GM12878 (cell line): Measurements from ENCODE around the gene IL27RA. TPM values are rescaled to one million over a fixed set of nuclear protein-coding genes. Genes with fewer than 3 reads are reported as not detected.
A peak's percentile ranks its signal among the peaks of the same experiment; 100 is the strongest.

ENCODE experiments used
- ASH2L ChIP-seq: fragments of 300-600, 200-600 bp; sonication (generic); IDR thresholded peaks from 2 replicates; pipeline ENCODE4 v1.6.1; 2017; ENCODE audit warnings: low read depth, mild to moderate bottlenecking, borderline replicate concordance
- BCL11A ChIP-seq: IDR thresholded peaks from 2 replicates; pipeline ENCODE4 v1.6.1; 2011; ENCODE audit warnings: low read depth, low read length
- BCLAF1 ChIP-seq: fragments of 450-650 bp; IDR thresholded peaks from 2 replicates; pipeline ENCODE4 v1.6.1; 2017; ENCODE audit warnings: antibody characterized with exemption, mild to moderate bottlenecking, moderate library complexity
- CBX3 ChIP-seq: fragments of 200-600 bp; sonication (generic); IDR thresholded peaks from 2 replicates; pipeline ENCODE4 v1.6.1; 2016; ENCODE audit warnings: low read depth, borderline replicate concordance
- CBX5 ChIP-seq: sonication (generic); IDR thresholded peaks from 2 replicates; pipeline ENCODE4 v1.6.1; 2016; ENCODE audit warnings: low read depth, moderate library complexity, mild to moderate bottlenecking, inconsistent platforms
- E2F8 ChIP-seq: fragments of 450-650 bp; IDR thresholded peaks from 2 replicates; pipeline ENCODE4 v1.6.1; 2018; ENCODE audit warnings: mild to moderate bottlenecking, low read depth, moderate library complexity; ENCODE audit not compliant: partially characterized antibody
- ELK1 ChIP-seq: IDR thresholded peaks from 2 replicates; pipeline ENCODE4 v1.6.1; 2012; ENCODE audit warnings: low read depth, low read length, improper control_type of control experiment
- IKZF1 ChIP-seq: fragments of 450-650 bp; conservative IDR thresholded peaks from 2 replicates; pipeline ENCODE4 v1.6.1; 2017; ENCODE audit warnings: antibody characterized with exemption, mild to moderate bottlenecking
- IRF3 ChIP-seq: fragments of 450-650 bp; IDR thresholded peaks from 2 replicates; pipeline ENCODE4 v1.6.1; 2014; ENCODE audit warnings: mild to moderate bottlenecking
- MAX ChIP-seq: IDR thresholded peaks from 2 replicates; pipeline ENCODE4 v1.6.1; 2012; ENCODE audit warnings: low read depth, low read length, improper control_type of control experiment
- MTA2 ChIP-seq: fragments of 450-650 bp; IDR thresholded peaks from 2 replicates; pipeline ENCODE4 v1.6.1; 2016; ENCODE audit warnings: low read depth, mild to moderate bottlenecking, moderate library complexity
- NBN ChIP-seq: fragments of 450-650 bp; IDR thresholded peaks from 2 replicates; pipeline ENCODE4 v1.6.1; 2016
- NR2F1 ChIP-seq: fragments of 450-650 bp; conservative IDR thresholded peaks from 2 replicates; pipeline ENCODE4 v1.6.1; 2017; ENCODE audit warnings: mild to moderate bottlenecking
- NRF1 ChIP-seq: conservative IDR thresholded peaks from 2 replicates; pipeline ENCODE4 v1.6.1; 2011; ENCODE audit warnings: mild to moderate bottlenecking, low read depth, low read length, improper control_type of control experiment
- POLR2A ChIP-seq: IDR thresholded peaks from 2 replicates; pipeline ENCODE4 v1.6.1; 2011; ENCODE audit warnings: low read depth, mild to moderate bottlenecking, low read length
- POLR2AphosphoS2 ChIP-seq: IDR thresholded peaks from 2 replicates; pipeline ENCODE4 v1.6.1; 2011; ENCODE audit warnings: low read depth, mild to moderate bottlenecking, low read length, improper control_type of control experiment, moderate library complexity
- RELB ChIP-seq: fragments of 450-650 bp; IDR thresholded peaks from 2 replicates; pipeline ENCODE4 v1.6.1; 2017; ENCODE audit warnings: low read depth, mild to moderate bottlenecking, moderate library complexity
- RUNX3 ChIP-seq: IDR thresholded peaks from 2 replicates; pipeline ENCODE4 v1.6.1; 2012; ENCODE audit warnings: low read length, inconsistent platforms
- SMAD1 ChIP-seq: fragments of 450-650 bp; IDR thresholded peaks from 2 replicates; pipeline ENCODE4 v1.6.1; 2018; ENCODE audit warnings: mild to moderate bottlenecking, low read depth; ENCODE audit not compliant: partially characterized antibody
- TBL1XR1 ChIP-seq: IDR thresholded peaks from 2 replicates; pipeline ENCODE4 v1.6.1; 2012; ENCODE audit warnings: low read depth, low read length, improper control_type of control experiment
- YBX1 ChIP-seq: fragments of 450-650 bp; IDR thresholded peaks from 2 replicates; pipeline ENCODE4 v1.6.1; 2016; ENCODE audit warnings: antibody characterized with exemption
- YY1 ChIP-seq: IDR thresholded peaks from 2 replicates; pipeline ENCODE4 v1.6.1; 2011; ENCODE audit warnings: low read depth, mild to moderate bottlenecking, low read length
- ZNF622 ChIP-seq: fragments of 450-650 bp; IDR thresholded peaks from 2 replicates; pipeline ENCODE4 v1.6.1; 2017; ENCODE audit warnings: mild to moderate bottlenecking, inconsistent platforms
- ZZZ3 ChIP-seq: IDR thresholded peaks from 2 replicates; pipeline ENCODE4 v1.6.1; 2011; ENCODE audit warnings: low read depth; ENCODE audit not compliant: control insufficient read depth, insufficient read length
- polyA plus RNA-seq, 11 experiments: library from polyadenylated mRNA; depleted of rRNA in 4 of 11; unstranded in 6 of 11; stranded (reverse) in 5 of 11; fragments of >200 nt; fragmentation: Nextera tagmentation in 4 of 11; fragmentation: Illumina TruSeq in 1 of 11; extraction: Ambion mirVana in 4 of 11; extraction: Trizol in 1 of 11; gene quantifications; 1 replicate in 1 of 11; 2 replicates in 10 of 11; pipeline versions ENCODE4 v1.2.1 to v1.2.3, GENCODE V29; 2011 to 2016; ENCODE audit warnings: inconsistent platforms in 2 of 11, missing spikeins in 2 of 11, low read depth in 1 of 11
- total RNA-seq, 4 experiments: library from RNA; depleted of rRNA in 3 of 4; stranded (reverse); fragments of >200 nt in 3 of 4; fragmentation: Illumina TruSeq in 1 of 4; extraction: Trizol in 1 of 4; gene quantifications; 2 replicates each; pipeline versions ENCODE4 v1.2.1 to v1.2.3, GENCODE V29; 2013 to 2021

The IL27RA gene
- total and polyA plus RNA-seq, 10 of the 15 experiments (the other 5 are each of a cell fraction or from before 2014, with no cell fraction given), result 8.4 to 63.5 (median 41.2) TPM

GRCh38 chr19:14015524-14016035 is 16.0 kb upstream of the IL27RA start (continued):
- TF ChIP-seq ZNF622 (no peak), NBN (peak; percentile 80), NR2F1 (peak; percentile 7; the same call in 1 of the 2 replicates), SMAD1 (peak; percentile 93), ZZZ3 (no peak), MTA2 (peak; percentile 77), ELK1 (no peak), MAX (no peak), POLR2AphosphoS2 (no peak), ASH2L (no peak), YY1 (no peak), YBX1 (no peak), TBL1XR1 (no peak), CBX5 (no peak), E2F8 (peak; percentile 47), RUNX3 (peak; percentile 95), NRF1 (no peak), POLR2A (no peak), IRF3 (no peak), BCL11A (no peak), RELB (peak; percentile 93), IKZF1 (peak; percentile 90), CBX3 (no peak), BCLAF1 (no peak)
